MV-4-11 (cell line): ENCODE results near the gene SLC5A12.
"Not testable (repeated sequence)": the region's sequence is repeated elsewhere in the genome, so short reads cannot be mapped to it uniquely, and the experiment has no call there.

Experiments used
- DNase-seq: peaks from one replicate; lab custom pipeline; 2025; lab: John Stamatoyannopoulos, UW

SLC5A12 gene

GRCh38 chr11:26655287-26655686 is 66.6 kb downstream of the SLC5A12 start:
- DNase-seq: no peak

GRCh38 chr11:26651916-26652315 is 69.9 kb downstream of the SLC5A12 start:
- no peak for DNase-seq

DNA sequence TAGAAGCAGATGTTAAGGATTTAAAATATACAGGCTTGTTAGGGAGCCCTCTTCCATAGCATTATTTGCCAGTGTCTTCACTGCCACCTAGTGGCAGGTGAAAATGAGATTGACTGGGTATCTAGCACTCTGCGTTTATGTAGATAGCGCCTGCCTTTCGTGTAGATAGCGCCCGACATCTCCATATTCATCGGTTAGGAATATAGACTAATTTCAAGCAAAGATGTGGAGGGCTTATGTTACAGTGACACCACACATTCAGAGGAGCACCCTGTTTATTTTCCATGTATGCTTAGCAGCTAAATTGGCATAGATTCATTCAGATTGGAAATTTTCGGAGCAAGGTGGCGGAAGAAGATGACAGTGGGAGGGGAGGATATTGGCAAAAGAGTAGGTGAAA is 72.0 kb downstream of the SLC5A12 start:
- peak; percentile 68 for DNase-seq

GRCh38 chr11:26643314-26643713 is 78.5 kb downstream of the SLC5A12 start:
- not testable (repeated sequence) for DNase-seq

DNA sequence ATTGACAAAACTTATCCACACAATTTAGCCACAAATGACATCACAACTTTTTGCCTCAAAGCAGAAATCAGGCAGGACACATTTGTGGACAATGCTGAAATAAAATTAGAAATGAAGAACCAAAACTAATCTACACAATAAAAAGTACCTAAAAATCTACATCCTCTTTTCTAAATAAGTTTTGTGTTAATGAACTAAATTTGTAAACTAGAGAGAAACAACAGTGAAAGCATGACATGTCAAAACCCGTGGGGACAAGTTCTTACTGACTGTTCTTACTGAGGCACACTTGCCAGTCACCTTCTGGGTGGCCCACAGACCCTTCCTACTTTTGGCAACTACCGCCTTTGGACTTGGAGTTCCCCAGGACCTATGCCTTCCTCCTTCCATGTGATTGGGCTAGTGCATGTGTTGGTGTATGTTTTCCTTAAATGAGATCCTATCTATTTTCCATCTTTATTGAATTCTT is 89.1 kb downstream of the SLC5A12 start:
- peak; percentile 71 for DNase-seq

- no peak for DNase-seq
These were observed 95.5 kb downstream of the SLC5A12 start for GRCh38 chr11:26626346-26626745.

- DNase-seq: no peak
These were observed 98.7 kb downstream of the SLC5A12 start for GRCh38 chr11:26623076-26623659.

DNA sequence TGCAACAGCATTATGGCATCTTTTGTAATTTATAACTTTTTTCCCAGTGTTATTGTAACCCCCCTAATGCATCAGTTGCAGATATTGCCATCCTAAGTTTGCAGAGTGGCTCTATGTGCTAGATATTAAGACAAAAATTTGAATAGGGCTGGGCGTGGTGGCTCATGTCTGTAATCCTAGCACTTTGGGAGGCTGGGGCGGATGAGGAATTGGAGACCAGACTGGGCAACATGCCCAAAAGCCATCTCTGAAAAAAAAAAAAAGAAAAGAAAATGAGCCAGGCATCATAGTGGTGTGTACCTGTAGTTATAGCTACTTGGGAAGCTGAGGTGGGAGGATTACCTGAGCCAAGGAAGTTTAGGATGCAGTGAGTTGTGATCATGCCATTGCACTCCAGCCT is 99.7 kb downstream of the SLC5A12 start:
- no peak for DNase-seq

DNA sequence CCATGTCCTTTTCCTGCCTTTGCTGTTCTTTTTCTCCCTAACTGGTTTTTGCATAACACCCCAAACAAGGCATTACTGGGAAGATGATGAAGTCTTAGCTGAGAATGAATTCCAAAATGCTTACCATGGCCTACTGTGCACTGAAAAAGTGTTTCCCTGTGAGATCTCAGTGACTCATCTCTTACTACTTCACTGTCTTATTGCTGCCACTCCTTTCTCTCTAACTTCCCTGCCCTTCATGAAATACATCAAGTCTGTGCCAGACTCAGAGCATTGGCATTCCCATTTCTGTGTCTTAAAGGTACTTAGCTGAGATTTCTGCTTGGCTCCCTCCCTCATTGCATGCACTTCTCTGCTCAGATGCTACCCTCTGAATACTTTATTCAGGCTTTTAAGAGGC is 100.7 kb downstream of the SLC5A12 start:
- DNase-seq: no peak

- DNase-seq: no peak
These were observed 101.4 kb downstream of the SLC5A12 start for GRCh38 chr11:26620282-26621045.

GRCh38 chr11:26618441-26618840 is 103.4 kb downstream of the SLC5A12 start:
- DNase-seq: no peak
